Measurements from ENCODE around the gene MACF1.
"Not testable (repeated sequence)": the region's sequence is repeated elsewhere in the genome, so short reads cannot be mapped to it uniquely, and the experiment has no call there.

The MACF1 gene

GRCh38 chr1:39204441-39205081 lies at the start of gene MACF1:
Gene MACF1, plus strand, starts transcription at chr1:39204695. Its CDS starts 328 bp downstream, at chr1:39205023.
- peak; percentile 95 for DNase-seq

GRCh38 chr1:39157304-39157703 lies 47.2 kb upstream of the MACF1 start:
- DNase-seq: no peak

GRCh38 chr1:39158327-39159086 lies 46.0 kb upstream of the MACF1 start:
- no peak for DNase-seq

GRCh38 chr1:39159224-39160036 lies 45.1 kb upstream of the MACF1 start:
- DNase-seq: peak; percentile 52

- no peak for DNase-seq
Measured at GRCh38 chr1:39160703-39161102, 43.8 kb upstream of the MACF1 start.

GRCh38 chr1:39161811-39162210 lies 42.7 kb upstream of the MACF1 start:
- DNase-seq: not testable (repeated sequence)

GRCh38 chr1:39163469-39163868 lies 41.0 kb upstream of the MACF1 start:
- DNase-seq: no peak

- DNase-seq: no peak
Measured at GRCh38 chr1:39164256-39164655, 40.2 kb upstream of the MACF1 start.

GRCh38 chr1:39165049-39165448 lies 39.4 kb upstream of the MACF1 start:
- peak; percentile 56 for DNase-seq

GRCh38 chr1:39165488-39165887 lies 39.0 kb upstream of the MACF1 start:
- no peak for DNase-seq

- DNase-seq: no peak
Measured at GRCh38 chr1:39167632-39168209, 36.8 kb upstream of the MACF1 start.

- DNase-seq: no peak
Measured at GRCh38 chr1:39168301-39169080, 36.0 kb upstream of the MACF1 start.

GRCh38 chr1:39170731-39171667 lies 33.5 kb upstream of the MACF1 start:
- no peak for DNase-seq

- DNase-seq: no peak
Measured at GRCh38 chr1:39173119-39173994, 31.1 kb upstream of the MACF1 start.

- no peak for DNase-seq
Measured at GRCh38 chr1:39173995-39174380, 30.5 kb upstream of the MACF1 start.

- no peak for DNase-seq
Measured at GRCh38 chr1:39174390-39175081, 30.0 kb upstream of the MACF1 start.

- no peak for DNase-seq
Measured at GRCh38 chr1:39177706-39178105, 26.8 kb upstream of the MACF1 start.

- peak; percentile 81 for DNase-seq
Measured at GRCh38 chr1:39178541-39179431, 25.7 kb upstream of the MACF1 start.

GRCh38 chr1:39181311-39181710 lies 23.2 kb upstream of the MACF1 start:
- no peak for DNase-seq

Measured in fibroblast of skin of right biceps (primary cell).